Measurements from ENCODE around the gene CDHR1. TPM values are rescaled to one million over a fixed set of nuclear protein-coding genes. Genes with fewer than 3 reads are reported as not detected.

The CDHR1 gene
- polyA plus RNA-seq, 3 donors: not detected

DNA sequence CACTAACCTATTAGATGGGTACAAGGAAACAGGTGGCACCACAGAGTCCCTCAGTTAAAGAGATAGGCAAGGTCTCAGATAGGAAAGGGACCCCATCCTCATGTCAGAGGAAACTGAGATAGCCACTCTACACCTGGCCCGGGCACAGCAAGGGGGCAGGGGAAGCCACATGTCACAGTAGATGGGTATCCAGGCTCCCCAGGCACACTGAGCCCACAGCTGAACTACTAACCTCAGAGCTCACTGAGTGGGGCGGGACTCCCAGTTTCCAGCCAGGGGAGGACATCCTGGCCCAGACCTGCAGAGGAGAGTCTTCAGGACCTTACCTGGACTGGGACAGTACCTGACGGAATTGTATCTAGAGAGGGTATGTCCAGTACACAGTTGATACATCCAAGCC is 3.7 kb upstream of the CDHR1 start:
- Histone ChIP-seq H3K36me3 (replicated peaks in 1 of 2; ENCODE audit: control insufficient read depth in 1 of 2, insufficient read depth in 2 of 2, low read length in 2 of 2) (no peaks in the 10 kb centered on the region), H3K79me2 (ENCODE audit: insufficient read depth, low read length) (no peaks in the 10 kb centered on the region), H3K27me3 (ENCODE audit: control insufficient read depth in 2 of 2, insufficient read depth in 2 of 2, low read length in 2 of 2) (peaks cover 24 to 30% of the 10 kb centered on the region in 2 donors), H3K4me2 (replicated peaks; ENCODE audit: extremely low read depth, low read length, poor library complexity, severe bottlenecking) (no peak overlapping the region), H3K4me1 (ENCODE audit: control insufficient read depth in 1 of 2, insufficient read depth in 2 of 2, low read length in 2 of 2) (no peaks in the 10 kb centered on the region), H2AFZ (ENCODE audit: insufficient read depth, low read depth, low read length, poor library complexity, severe bottlenecking) (no peak overlapping the region), H3K27ac (ENCODE audit: low read depth in 1 of 2, low read length in 2 of 2) (no peak overlapping the region), H4K20me1 (ENCODE audit: insufficient read depth, low read length) (no peaks in the 10 kb centered on the region), H3K9me3 (replicated peaks in 1 of 2; ENCODE audit: control insufficient read depth in 1 of 2, insufficient read depth in 1 of 2, low read length in 2 of 2) (peaks cover 0 to 13% of the 10 kb centered on the region in 2 donors), H3K9ac (ENCODE audit: insufficient read depth, low read length, poor library complexity, severe bottlenecking) (no peak overlapping the region), H3K4me3 (replicated peaks in 1 of 3; ENCODE audit: low read depth in 2 of 3, low read length in 3 of 3) (no peak overlapping the region)
- H3K27me3 Mint-ChIP-seq (ENCODE audit: low read depth in 3 of 3): peaks cover 25 to 40% (median 31%) of the 10 kb centered on the region in 3 donors
- no peak for DNase-seq
- no peaks in the 10 kb centered on the region for H3K36me3 Mint-ChIP-seq
- WGBS (ENCODE audit: insufficient coverage): 85% methylated on average over 2 of the region's 3 CpGs
- no peak overlapping the region for H3K27ac Mint-ChIP-seq
- intact Hi-C loops (cut with micrococcal nuclease): no loop called here
- H3K9me3 Mint-ChIP-seq: peaks cover 0 to 1% (median 0%) of the 10 kb centered on the region in 7 donors
- H3K4me1 Mint-ChIP-seq: no peaks in the 10 kb centered on the region
- TF ChIP-seq, protein P1, sequence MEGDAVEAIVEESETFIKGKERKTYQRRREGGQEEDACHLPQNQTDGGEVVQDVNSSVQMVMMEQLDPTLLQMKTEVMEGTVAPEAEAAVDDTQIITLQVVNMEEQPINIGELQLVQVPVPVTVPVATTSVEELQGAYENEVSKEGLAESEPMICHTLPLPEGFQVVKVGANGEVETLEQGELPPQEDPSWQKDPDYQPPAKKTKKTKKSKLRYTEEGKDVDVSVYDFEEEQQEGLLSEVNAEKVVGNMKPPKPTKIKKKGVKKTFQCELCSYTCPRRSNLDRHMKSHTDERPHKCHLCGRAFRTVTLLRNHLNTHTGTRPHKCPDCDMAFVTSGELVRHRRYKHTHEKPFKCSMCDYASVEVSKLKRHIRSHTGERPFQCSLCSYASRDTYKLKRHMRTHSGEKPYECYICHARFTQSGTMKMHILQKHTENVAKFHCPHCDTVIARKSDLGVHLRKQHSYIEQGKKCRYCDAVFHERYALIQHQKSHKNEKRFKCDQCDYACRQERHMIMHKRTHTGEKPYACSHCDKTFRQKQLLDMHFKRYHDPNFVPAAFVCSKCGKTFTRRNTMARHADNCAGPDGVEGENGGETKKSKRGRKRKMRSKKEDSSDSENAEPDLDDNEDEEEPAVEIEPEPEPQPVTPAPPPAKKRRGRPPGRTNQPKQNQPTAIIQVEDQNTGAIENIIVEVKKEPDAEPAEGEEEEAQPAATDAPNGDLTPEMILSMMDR (IDR thresholded peaks at IDR 0.05): no peak
- no peak overlapping the region for H3K4me3 Mint-ChIP-seq

DNA sequence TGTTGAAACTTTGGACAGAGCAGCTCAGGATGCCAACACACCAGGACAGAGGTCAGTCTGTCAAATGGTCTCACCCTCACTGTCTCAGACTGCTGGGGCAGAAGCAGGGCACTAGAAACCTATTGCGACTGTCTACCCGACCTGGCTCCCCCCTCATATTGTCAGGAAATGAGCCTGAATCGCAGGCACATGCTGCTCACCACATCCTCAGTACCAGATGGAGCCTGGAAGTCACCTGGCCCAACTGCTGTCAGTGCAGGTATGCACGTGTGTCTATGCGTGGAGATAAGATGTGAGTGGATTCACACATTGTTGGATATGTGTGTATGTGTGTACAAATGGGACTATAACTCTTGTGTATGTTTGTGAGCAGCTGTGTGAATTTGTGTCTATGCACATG is 3.2 kb upstream of the CDHR1 start:
- Histone ChIP-seq H3K4me1 (ENCODE audit: control insufficient read depth in 1 of 2, insufficient read depth in 2 of 2, low read length in 2 of 2) (no peaks in the 10 kb centered on the region), H3K27ac (ENCODE audit: low read depth in 1 of 2, low read length in 2 of 2) (no peak overlapping the region), H2AFZ (ENCODE audit: insufficient read depth, low read depth, low read length, poor library complexity, severe bottlenecking) (no peak overlapping the region), H3K79me2 (ENCODE audit: insufficient read depth, low read length) (no peaks in the 10 kb centered on the region), H4K20me1 (ENCODE audit: insufficient read depth, low read length) (no peaks in the 10 kb centered on the region), H3K36me3 (replicated peaks in 1 of 2; ENCODE audit: control insufficient read depth in 1 of 2, insufficient read depth in 2 of 2, low read length in 2 of 2) (no peaks in the 10 kb centered on the region), H3K27me3 (ENCODE audit: control insufficient read depth in 2 of 2, insufficient read depth in 2 of 2, low read length in 2 of 2) (peaks cover 29 to 35% of the 10 kb centered on the region in 2 donors), H3K4me2 (replicated peaks; ENCODE audit: extremely low read depth, low read length, poor library complexity, severe bottlenecking) (no peak overlapping the region), H3K9me3 (replicated peaks in 1 of 2; ENCODE audit: control insufficient read depth in 1 of 2, insufficient read depth in 1 of 2, low read length in 2 of 2) (peaks cover 0 to 13% of the 10 kb centered on the region in 2 donors), H3K4me3 (replicated peaks in 1 of 3; ENCODE audit: low read depth in 2 of 3, low read length in 3 of 3) (no peak overlapping the region), H3K9ac (ENCODE audit: insufficient read depth, low read length, poor library complexity, severe bottlenecking) (no peak overlapping the region)
- WGBS (ENCODE audit: insufficient coverage): 68% methylated on average over 4 of the region's 5 CpGs
- H3K36me3 Mint-ChIP-seq: no peaks in the 10 kb centered on the region
- no peak for DNase-seq
- peaks cover 30 to 45% (median 36%) of the 10 kb centered on the region in 3 donors for H3K27me3 Mint-ChIP-seq (ENCODE audit: low read depth in 3 of 3)
- H3K4me3 Mint-ChIP-seq: no peak overlapping the region
- no peaks in the 10 kb centered on the region for H3K4me1 Mint-ChIP-seq
- intact Hi-C loops (cut with micrococcal nuclease): no loop called here
- TF ChIP-seq, protein P1 (IDR thresholded peaks at IDR 0.05): no peak
- H3K9me3 Mint-ChIP-seq: peaks cover 0 to 1% (median 0%) of the 10 kb centered on the region in 7 donors
- H3K27ac Mint-ChIP-seq: no peak overlapping the region

Data from CD14-positive monocyte (primary cell).